ENCODE results near the gene AMHR2. TPM values are rescaled to one million over a fixed set of nuclear protein-coding genes. Genes with fewer than 3 reads are reported as not detected.
A peak's percentile ranks its signal among the peaks of the same experiment; 100 is the strongest.

AMHR2 gene
- total RNA-seq, 1 donor, result not detected

- no peak for TF ChIP-seq CTCF (IDR thresholded peaks at IDR 0.05; ENCODE audit: insufficient read depth, low read length)
- DNase-seq (ENCODE audit: low read depth), result no peak
These were observed 37.4 kb downstream of the AMHR2 start for GRCh38 chr12:53461059-53461458.

GRCh38 chr12:53461591-53461990, 37.9 kb downstream of the AMHR2 start:
- DNase-seq (ENCODE audit: low read depth), result no peak
- H3K4me3 ChIP-seq (ENCODE audit: low read depth, low read length), result no peak overlapping the region
- no peak for TF ChIP-seq CTCF (IDR thresholded peaks at IDR 0.05; ENCODE audit: insufficient read depth, low read length)

More at GRCh38 chr12:53461059-53461458, 37.4 kb downstream of the AMHR2 start:
- no peak overlapping the region for H3K4me3 ChIP-seq (ENCODE audit: low read depth, low read length)

- DNase-seq (ENCODE audit: low read depth), result no peak
- TF ChIP-seq CTCF (IDR thresholded peaks at IDR 0.05; ENCODE audit: insufficient read depth, low read length), result no peak
- H3K4me3 ChIP-seq (ENCODE audit: low read depth, low read length), result no peak overlapping the region
These were observed 39.3 kb downstream of the AMHR2 start for GRCh38 chr12:53462935-53463334.

- TF ChIP-seq CTCF (IDR thresholded peaks at IDR 0.05; ENCODE audit: insufficient read depth, low read length), result no peak
- no peak overlapping the region for H3K4me3 ChIP-seq (ENCODE audit: low read depth, low read length)
- DNase-seq (ENCODE audit: low read depth), result no peak
These were observed 40.3 kb downstream of the AMHR2 start for GRCh38 chr12:53463802-53464560.

- DNase-seq (ENCODE audit: low read depth), result no peak
- TF ChIP-seq CTCF (IDR thresholded peaks at IDR 0.05; ENCODE audit: insufficient read depth, low read length), result no peak
- no peak overlapping the region for H3K4me3 ChIP-seq (ENCODE audit: low read depth, low read length)
These were observed 41.2 kb downstream of the AMHR2 start for GRCh38 chr12:53464685-53465418.

GRCh38 chr12:53465679-53466078, 42.0 kb downstream of the AMHR2 start:
- DNase-seq (ENCODE audit: low read depth), result no peak
- peak; percentile 9 for TF ChIP-seq CTCF (IDR thresholded peaks at IDR 0.05; ENCODE audit: insufficient read depth, low read length)
- H3K4me3 ChIP-seq (ENCODE audit: low read depth, low read length), result no peak overlapping the region

Measured in fibroblast of the aortic adventitia (primary cell).